Retina (tissue), 1 donor: ENCODE data around the gene ALDH1L2.
"Not testable (repeated sequence)": the region's sequence is repeated elsewhere in the genome, so short reads cannot be mapped to it uniquely, and the experiment has no call there.

Source experiments
- DNase-seq: peaks from one replicate; pipeline ENCODE4 v3.0.0-alpha.2; 2016

Gene ALDH1L2

GRCh38 chr12:105084251-105085250 is at the start of gene ALDH1L2:
Gene ALDH1L2 (minus strand): TSS chr12:105084458. CDS start chr12:105084436, 22 bp downstream.
- DNase-seq = peak; percentile 63

GRCh38 chr12:105120551-105120950 is 36.3 kb upstream of the ALDH1L2 start:
- DNase-seq = no peak

GRCh38 chr12:105116969-105117368 is 32.7 kb upstream of the ALDH1L2 start:
- DNase-seq = no peak

GRCh38 chr12:105113094-105113493 is 28.8 kb upstream of the ALDH1L2 start:
- DNase-seq = no peak

GRCh38 chr12:105110851-105111250 is 26.6 kb upstream of the ALDH1L2 start:
- no peak for DNase-seq

- DNase-seq = no peak
Measured at GRCh38 chr12:105109465-105110212, 25.4 kb upstream of the ALDH1L2 start.

GRCh38 chr12:105107494-105108371 is 23.5 kb upstream of the ALDH1L2 start, which contains the start of gene WASHC4:
Gene WASHC4 (plus strand): TSS chr12:105107731. CDS start chr12:105107801, 70 bp downstream.
- DNase-seq = peak; percentile 96

- no peak for DNase-seq
Measured at GRCh38 chr12:105107171-105107493, 22.9 kb upstream of the ALDH1L2 start.

GRCh38 chr12:105106621-105107020 is 22.4 kb upstream of the ALDH1L2 start:
- DNase-seq = no peak

GRCh38 chr12:105104762-105105161 is 20.5 kb upstream of the ALDH1L2 start:
- no peak for DNase-seq

- DNase-seq = no peak
Measured at GRCh38 chr12:105102673-105103072, 18.4 kb upstream of the ALDH1L2 start.

GRCh38 chr12:105100998-105101397 is 16.7 kb upstream of the ALDH1L2 start:
- no peak for DNase-seq

GRCh38 chr12:105100207-105100985 is 16.1 kb upstream of the ALDH1L2 start:
- DNase-seq = no peak

GRCh38 chr12:105099356-105099755 is 15.1 kb upstream of the ALDH1L2 start:
- no peak for DNase-seq

GRCh38 chr12:105095338-105095737 is 11.1 kb upstream of the ALDH1L2 start:
- DNase-seq = not testable (repeated sequence)

GRCh38 chr12:105092336-105092735 is 8.1 kb upstream of the ALDH1L2 start:
- DNase-seq = no peak

GRCh38 chr12:105091476-105092206 is 7.4 kb upstream of the ALDH1L2 start:
- DNase-seq = no peak

- DNase-seq = no peak
Measured at GRCh38 chr12:105090361-105090760, 6.1 kb upstream of the ALDH1L2 start.

- no peak for DNase-seq
Measured at GRCh38 chr12:105089817-105090216, 5.6 kb upstream of the ALDH1L2 start.

GRCh38 chr12:105085501-105085900 is 1.2 kb upstream of the ALDH1L2 start:
- DNase-seq = no peak

- DNase-seq = peak; percentile 70
Measured at GRCh38 chr12:105083551-105084105, 630 bp downstream of the ALDH1L2 start.
